C4-2B (cell line): ENCODE measurements around the gene INSR.

Experiments used
- CTCF ChIP-seq: fragments of 450-650 bp; conservative IDR thresholded peaks from 2 replicates; pipeline ENCODE4 v1.5.1; 2017; ENCODE audit warnings: mild to moderate bottlenecking
- ZFX ChIP-seq: fragments of 450-650 bp; IDR thresholded peaks from 2 replicates; pipeline ENCODE4 v1.6.1; 2017

DNA sequence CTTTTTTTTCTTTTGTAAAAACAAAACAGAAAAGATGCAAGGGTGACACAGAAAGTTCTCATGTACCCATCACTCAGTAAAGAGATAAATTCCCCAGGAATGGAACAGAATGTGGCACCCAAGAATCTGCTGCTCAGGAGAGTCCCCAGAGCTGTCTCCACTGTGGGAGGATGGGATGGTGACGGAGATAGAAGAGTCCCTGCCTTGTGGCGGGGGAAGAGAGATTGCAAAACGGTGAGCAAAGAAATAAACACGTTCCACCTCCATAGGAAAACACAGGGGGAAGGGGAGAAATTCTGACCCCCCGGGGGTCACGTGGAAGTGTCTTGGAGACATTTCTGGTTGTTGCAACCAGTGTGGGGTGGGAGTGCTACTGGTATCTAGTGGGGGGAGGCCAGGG is 76.4 kb downstream of the INSR start:
- no peak for TF ChIP-seq CTCF
- TF ChIP-seq ZFX, result no peak
